Measurements from ENCODE around the gene COL6A5. TPM values are rescaled to one million over a fixed set of nuclear protein-coding genes. Genes with fewer than 3 reads are reported as not detected.

COL6A5 gene
- total RNA-seq, 1 experiment from 2014 or later: 0.04 TPM

GRCh38 chr3:130323503-130323902 lies 22.0 kb upstream of the COL6A5 start:
- Histone ChIP-seq H3K4me1 (ENCODE audit: insufficient read depth, low read length) (no peaks in the 10 kb centered on the region), H4K8ac (replicated peaks; ENCODE audit: insufficient read length, low read depth, low read length) (no peak overlapping the region), H4K20me1 (ENCODE audit: control insufficient read depth, insufficient read depth, insufficient read length) (no peaks in the 10 kb centered on the region), H2AK5ac (ENCODE audit: insufficient read length, low read length) (no peak overlapping the region), H4K91ac (ENCODE audit: insufficient read length, low read depth, low read length) (no peak overlapping the region), H3K79me2 (ENCODE audit: insufficient read depth, low read length) (no peaks in the 10 kb centered on the region), H2BK120ac (ENCODE audit: low read depth, low read length, poor library complexity, severe bottlenecking) (no peak overlapping the region), H2BK20ac (ENCODE audit: low read depth, low read length, poor library complexity, severe bottlenecking) (no peak overlapping the region), H3K23me2 (ENCODE audit: insufficient read length, low read depth, low read length, poor library complexity, severe bottlenecking) (no peaks in the 10 kb centered on the region), H3K56ac (ENCODE audit: insufficient read length, low read depth, low read length) (no peak overlapping the region), H3K27ac (ENCODE audit: insufficient read length, low read depth, low read length) (no peak overlapping the region), H2AFZ (ENCODE audit: low read length) (no peak overlapping the region), H4K5ac (ENCODE audit: insufficient read length, low read depth, low read length) (no peak overlapping the region), H2BK12ac (ENCODE audit: insufficient read length, low read depth, low read length) (no peak overlapping the region), H3T11ph (ENCODE audit: low read length) (no peak overlapping the region), H3K4me2 (ENCODE audit: insufficient read depth, insufficient read length, low read length) (no peak overlapping the region), H2BK5ac (ENCODE audit: insufficient read length, low read length) (no peak overlapping the region), H3K4ac (ENCODE audit: low read depth, low read length) (no peak overlapping the region), H3K9me3 (ENCODE audit: control insufficient read depth, low read depth, low read length) (no peaks in the 10 kb centered on the region), H3K23ac (ENCODE audit: insufficient read length, low read depth, low read length) (no peak overlapping the region), H3K9ac (ENCODE audit: extremely low read depth, insufficient read length, low read length) (no peak overlapping the region), H3K14ac (ENCODE audit: insufficient read depth, low read length) (no peak overlapping the region), H2BK15ac (ENCODE audit: low read depth, low read length) (no peak overlapping the region), H3K27me3 (ENCODE audit: insufficient read depth, low read length) (no peaks in the 10 kb centered on the region), H3K79me1 (ENCODE audit: insufficient read depth, low read depth, low read length, poor library complexity, severe bottlenecking) (no peaks in the 10 kb centered on the region), H3K18ac (ENCODE audit: insufficient read length, low read depth, low read length) (no peak overlapping the region)
- no peak for DNase-seq
- H3K36me3 Mint-ChIP-seq (ENCODE audit: insufficient read depth in 1 of 3, low read depth in 3 of 3): no peaks in the 10 kb centered on the region
- H3K27me3 Mint-ChIP-seq (ENCODE audit: low read depth): peaks cover under 1% of the 10 kb centered on the region; the same call in 1 of the 2 replicates
- no peak overlapping the region for H3K27ac Mint-ChIP-seq
- no peak for TF ChIP-seq CTCF (conservative IDR thresholded peaks at IDR 0.05)
- peaks cover 5 to 6% of the 10 kb centered on the region in 2 experiments; a peak in 3 of 5 replicates for H3K9me3 Mint-ChIP-seq
- no CpG with 5 or more reads among the region's 1 CpG for WGBS (ENCODE audit: extremely low coverage, insufficient read length, low lambda C conversion rate)
- H3K4me1 Mint-ChIP-seq: no peaks in the 10 kb centered on the region
- H3K4me3 Mint-ChIP-seq: no peak overlapping the region
